Hepatocyte (in vitro differentiated cells): ENCODE results near the gene MBD3L2B.

Source experiments
- CTCF ChIP-seq: fragments of 200-600 bp; sonication (generic); IDR thresholded peaks from 2 replicates; pipeline ENCODE4 v1.5.1; 2016; ENCODE audit warnings: antibody characterized with exemption, mild to moderate bottlenecking; ENCODE audit not compliant: poor library complexity
- EZH2 ChIP-seq: fragments of 200-600 bp; sonication (generic); IDR thresholded peaks from 2 replicates; pipeline ENCODE4 v1.6.1; 2016; ENCODE audit warnings: antibody characterized with exemption, mild to moderate bottlenecking, borderline replicate concordance
- EZH2phosphoT487 ChIP-seq: fragments of 200-600 bp; sonication (generic); IDR thresholded peaks from one replicate; pipeline ENCODE4 v1.6.1; 2018; ENCODE audit warnings: antibody characterized with exemption, mild to moderate bottlenecking, low read depth, moderate library complexity; ENCODE audit not compliant: unreplicated experiment, severe bottlenecking

GRCh38 chr19:7006135-7006704 is 15.0 kb downstream of the MBD3L2B start:
- TF ChIP-seq CTCF (no peak), EZH2phosphoT487 (no peak), EZH2 (no peak)
